HG03520 (cell line): ENCODE measurements around the gene PODXL2.

Experiments used
- ATAC-seq: cut with Tn5 transposase; IDR thresholded peaks from one replicate; pipeline ENCODE4 v1.9.1; 2021; ENCODE audit warnings: mild to moderate bottlenecking, moderate library complexity; ENCODE audit not compliant: unreplicated experiment

Gene PODXL2

GRCh38 chr3:127718245-127718915, 89.4 kb downstream of the PODXL2 start:
- no peak for ATAC-seq

GRCh38 chr3:127718916-127719290, 89.9 kb downstream of the PODXL2 start:
- no peak for ATAC-seq

- no peak for ATAC-seq
These were observed 90.4 kb downstream of the PODXL2 start for GRCh38 chr3:127719369-127719768.

- ATAC-seq, result no peak
These were observed 91.3 kb downstream of the PODXL2 start for GRCh38 chr3:127720161-127720823.

GRCh38 chr3:127720985-127721935, 92.3 kb downstream of the PODXL2 start:
- ATAC-seq, result no peak

GRCh38 chr3:127722091-127722784, 93.3 kb downstream of the PODXL2 start:
- ATAC-seq, result no peak
